ENCODE measurements around the gene XCL1.
"Not testable (repeated sequence)": the region's sequence is repeated elsewhere in the genome, so short reads cannot be mapped to it uniquely, and the experiment has no call there.

Gene XCL1

GRCh38 chr1:168568346-168568745 lies 8.1 kb upstream of the XCL1 start:
- no peak for DNase-seq

- no peak for DNase-seq
Observed at GRCh38 chr1:168570652-168571051, 5.8 kb upstream of the XCL1 start.

GRCh38 chr1:168572633-168573032 lies 3.8 kb upstream of the XCL1 start:
- no peak for DNase-seq

GRCh38 chr1:168574234-168574633 lies 2.2 kb upstream of the XCL1 start:
- DNase-seq, result not testable (repeated sequence)

- not testable (repeated sequence) for DNase-seq
Observed at GRCh38 chr1:168578531-168579185, 2.3 kb downstream of the XCL1 start.

- not testable (repeated sequence) for DNase-seq
Observed at GRCh38 chr1:168580290-168580689, 3.9 kb downstream of the XCL1 start.

GRCh38 chr1:168580991-168581390 lies 4.6 kb downstream of the XCL1 start:
- DNase-seq, result not testable (repeated sequence)

- no peak for DNase-seq
Observed at GRCh38 chr1:168581817-168582572, 5.6 kb downstream of the XCL1 start.

GRCh38 chr1:168582688-168583336 lies 6.4 kb downstream of the XCL1 start:
- DNase-seq, result peak; percentile 40

- no peak for DNase-seq
Observed at GRCh38 chr1:168583571-168583970, 7.2 kb downstream of the XCL1 start.

GRCh38 chr1:168585191-168585590 lies 8.8 kb downstream of the XCL1 start:
- DNase-seq, result no peak

- DNase-seq, result no peak
Observed at GRCh38 chr1:168585937-168586336, 9.5 kb downstream of the XCL1 start.

- no peak for DNase-seq
Observed at GRCh38 chr1:168589167-168589566, 12.8 kb downstream of the XCL1 start.

GRCh38 chr1:168591066-168591465 lies 14.7 kb downstream of the XCL1 start:
- no peak for DNase-seq

GRCh38 chr1:168591641-168592250 lies 15.3 kb downstream of the XCL1 start:
- no peak for DNase-seq

- DNase-seq, result not testable (repeated sequence)
Observed at GRCh38 chr1:168595403-168595802, 19.0 kb downstream of the XCL1 start.

- no peak for DNase-seq
Observed at GRCh38 chr1:168598125-168598524, 21.7 kb downstream of the XCL1 start.

GRCh38 chr1:168598892-168599291 lies 22.5 kb downstream of the XCL1 start:
- no peak for DNase-seq

- DNase-seq, result no peak
Observed at GRCh38 chr1:168599641-168600040, 23.2 kb downstream of the XCL1 start.

- no peak for DNase-seq
Observed at GRCh38 chr1:168601051-168601450, 24.6 kb downstream of the XCL1 start.

- peak; percentile 81 for DNase-seq
Observed at GRCh38 chr1:168603501-168604110, 27.2 kb downstream of the XCL1 start.

GRCh38 chr1:168605443-168605842 lies 29.0 kb downstream of the XCL1 start:
- no peak for DNase-seq

GRCh38 chr1:168606096-168606495 lies 29.7 kb downstream of the XCL1 start:
- DNase-seq, result no peak

All from femur (tissue), 1 donor.